ENCODE data around the gene WBP1.
"Not testable (repeated sequence)": the region's sequence is repeated elsewhere in the genome, so short reads cannot be mapped to it uniquely, and the experiment has no call there.

Gene WBP1

DNA sequence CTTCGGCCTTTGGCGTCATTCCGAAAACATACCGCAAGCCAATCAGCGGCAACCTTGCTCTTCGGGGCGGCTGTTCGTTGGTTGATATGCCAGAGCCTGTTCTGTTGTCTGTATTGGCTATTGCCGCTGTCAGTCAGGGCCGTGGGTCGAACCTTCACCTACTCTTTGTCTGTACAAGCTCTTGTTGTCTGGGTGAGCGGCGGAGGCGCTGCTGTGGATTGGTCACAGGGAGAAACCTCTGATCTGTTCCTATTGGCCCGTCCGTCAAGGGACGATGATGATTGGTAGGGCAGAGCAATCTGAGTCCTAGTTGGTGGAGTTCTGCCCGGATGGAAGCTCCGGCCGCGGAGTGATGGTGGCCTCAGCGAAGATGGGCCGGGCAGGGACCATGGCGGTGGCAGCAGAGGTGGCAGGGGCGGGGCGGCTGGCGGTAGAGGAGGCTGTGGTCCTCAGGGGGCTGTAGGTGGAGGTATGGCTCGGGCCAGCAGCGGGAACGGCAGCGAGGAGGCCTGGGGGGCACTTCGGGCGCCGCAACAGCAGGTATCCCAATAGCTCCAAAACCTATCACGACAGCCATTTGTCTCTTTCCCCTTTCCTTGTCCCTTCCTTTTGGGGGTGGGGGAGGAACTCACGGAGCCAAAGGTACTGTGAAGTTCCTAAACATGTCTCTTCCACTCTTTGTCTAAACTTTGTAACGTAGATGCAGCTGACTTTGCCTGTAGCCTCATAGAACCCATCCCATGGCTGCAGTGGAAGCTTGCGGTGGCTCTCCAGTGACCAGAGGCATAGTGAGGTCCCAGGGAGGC lies at the start of gene WBP1:
Gene WBP1 (plus strand): TSS at position 307 of the 806 bp plus-strand sequence. CDS start 165 bp downstream, at position 472.
- DNase-seq (peak; percentile 96), ATAC-seq (peak; percentile 91)

DNA sequence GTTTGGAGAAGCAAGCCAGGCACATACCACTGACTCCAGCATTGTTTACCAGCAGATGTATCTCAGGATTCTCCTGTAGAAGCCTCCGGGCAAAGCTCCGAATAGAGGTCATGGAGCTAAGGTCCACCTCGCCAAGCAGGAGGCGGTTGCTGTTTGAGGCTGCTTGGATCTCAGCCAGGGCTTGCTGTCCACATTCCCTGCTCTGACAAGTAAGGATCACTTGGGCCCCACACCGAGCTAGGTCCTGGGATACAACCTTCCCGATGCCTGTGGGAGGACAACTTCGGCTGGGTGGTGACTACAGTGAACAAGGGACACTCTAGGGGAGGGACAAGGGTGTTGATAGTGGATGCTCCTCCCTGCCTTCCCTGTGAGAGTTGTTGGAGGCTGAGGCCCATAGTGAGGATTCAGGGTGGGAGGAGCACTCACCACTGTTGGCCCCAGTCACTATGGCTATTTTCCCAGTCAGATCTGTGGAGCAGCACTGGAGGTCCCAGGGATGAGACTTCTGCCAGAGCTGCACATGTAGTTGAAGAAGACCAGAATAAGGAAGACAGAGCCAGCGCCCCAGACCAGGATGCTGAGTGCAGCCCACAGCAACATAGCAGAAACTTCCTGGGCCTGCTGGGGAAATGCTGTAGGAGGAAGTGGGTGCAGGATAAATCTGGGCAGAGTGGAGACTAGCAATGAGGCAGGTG lies 45.1 kb upstream of the WBP1 start:
- ATAC-seq (no peak), DNase-seq (no peak)

DNA sequence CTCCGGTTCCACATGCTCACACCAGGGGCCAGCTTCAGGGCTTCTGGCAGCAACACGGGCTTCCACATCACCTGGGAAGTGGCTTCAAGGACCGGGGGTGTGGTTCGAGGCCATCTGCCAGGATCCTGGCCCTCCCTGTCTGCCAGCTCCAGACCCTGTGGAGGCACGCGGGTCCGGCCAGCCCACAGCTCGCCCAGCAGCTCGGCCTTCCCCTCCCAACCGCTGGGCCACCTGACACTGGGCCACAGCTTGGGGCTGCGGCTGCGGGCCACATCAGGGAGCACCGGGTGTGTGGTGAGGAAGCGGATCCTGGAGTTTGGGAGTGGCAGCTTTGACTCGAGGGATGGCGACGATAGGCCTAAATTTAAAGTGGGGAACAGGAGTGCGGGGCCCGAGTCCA lies 43.8 kb upstream of the WBP1 start:
- ATAC-seq (no peak), DNase-seq (no peak)

DNA sequence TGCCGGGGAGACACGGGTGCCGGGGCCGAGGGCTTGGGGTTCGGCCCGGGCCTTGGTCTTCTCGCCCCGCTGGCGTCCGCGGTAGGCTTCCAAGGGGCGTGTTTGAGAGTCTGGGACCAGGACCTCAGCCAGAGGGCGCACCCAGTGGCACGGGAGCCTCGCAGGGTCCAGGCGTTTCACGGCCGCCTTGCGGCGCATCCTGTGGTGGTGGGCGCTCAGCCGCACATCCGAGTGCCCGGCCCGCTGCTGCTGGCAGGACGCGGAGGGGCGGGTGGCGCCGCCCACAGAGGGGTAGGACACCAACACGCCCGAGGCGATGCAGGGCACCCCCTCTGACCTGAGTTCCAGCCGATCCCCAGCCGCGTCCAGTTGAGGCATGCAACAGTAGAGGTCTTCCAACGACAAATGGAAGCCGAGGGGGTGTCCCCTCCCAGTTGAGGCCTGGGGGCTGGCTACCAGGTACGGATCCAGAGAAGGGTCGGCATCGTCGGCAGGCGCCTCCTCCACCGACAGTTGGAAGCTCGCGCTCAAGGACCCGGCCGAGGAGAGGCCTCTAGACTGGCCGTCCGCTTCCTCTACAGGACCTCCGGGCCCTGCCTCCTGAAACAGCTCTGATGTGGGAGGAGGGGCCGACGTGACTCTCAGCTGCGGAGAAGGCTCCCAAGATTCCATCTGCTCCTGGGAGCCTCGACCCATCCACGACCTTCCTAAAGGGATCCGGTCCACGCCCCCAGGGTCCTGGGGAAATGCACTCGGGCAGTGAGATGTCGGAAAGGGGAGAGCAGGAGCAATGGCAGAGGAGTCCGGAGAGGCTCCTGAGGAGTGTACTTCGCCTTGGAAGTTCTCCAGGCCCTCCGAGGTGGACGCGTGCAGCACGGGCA lies 43.1 kb upstream of the WBP1 start:
- DNase-seq: peak; percentile 47
- ATAC-seq: peak; percentile 44

DNA sequence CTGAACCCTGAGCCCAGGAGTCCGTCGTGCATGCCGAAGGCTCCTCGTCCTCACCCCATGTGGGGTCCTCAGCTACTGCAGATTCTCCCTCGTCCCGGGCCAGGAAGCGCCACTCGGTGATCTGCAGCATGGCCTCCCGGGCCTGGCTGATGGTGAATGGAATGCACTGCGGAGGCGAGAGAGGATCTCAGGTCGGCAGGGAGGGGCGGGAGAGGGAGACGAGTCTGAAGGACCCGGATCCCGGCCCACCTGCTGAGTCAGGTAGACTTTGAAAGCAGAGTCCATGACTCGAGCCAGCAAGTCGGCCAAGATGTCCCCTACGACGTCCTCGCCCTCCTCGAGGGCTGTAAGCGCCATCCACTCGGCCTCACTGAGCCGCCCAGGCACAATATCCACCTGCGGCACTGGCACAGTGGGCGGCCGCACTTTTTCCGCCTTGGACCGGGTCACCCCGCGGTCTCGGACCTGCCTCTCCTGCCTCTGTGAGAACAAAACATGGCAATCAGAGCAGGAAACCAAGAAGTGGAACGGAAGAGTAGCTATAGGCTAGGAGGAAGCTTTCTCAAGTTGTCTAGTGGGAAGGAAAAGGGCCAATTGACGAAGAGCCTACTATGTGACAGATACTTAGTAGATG lies 42.4 kb upstream of the WBP1 start:
- ATAC-seq: no peak

DNA sequence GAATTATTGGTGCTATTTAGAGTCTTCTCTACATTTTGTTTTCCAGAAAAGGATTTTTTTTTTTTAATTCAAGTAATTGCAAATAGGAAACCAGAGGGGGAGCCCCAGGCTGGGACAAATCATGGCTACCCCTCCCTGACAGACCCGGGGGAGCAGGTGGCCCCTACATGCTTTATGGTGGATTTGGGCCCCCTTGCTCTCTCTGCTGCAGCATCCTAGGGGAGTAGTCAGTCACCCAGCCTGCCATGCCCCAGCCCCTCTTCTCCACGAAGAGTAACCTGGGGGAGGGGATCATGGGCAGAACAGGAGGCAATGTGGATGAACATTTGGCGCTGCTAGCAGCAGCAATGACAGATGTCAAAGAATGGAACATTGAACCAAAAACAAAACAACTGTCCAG lies 41.5 kb upstream of the WBP1 start:
- DNase-seq (no peak), ATAC-seq (no peak)

More for the DNA sequence above, 42.4 kb upstream of the WBP1 start:
- DNase-seq: no peak

DNA sequence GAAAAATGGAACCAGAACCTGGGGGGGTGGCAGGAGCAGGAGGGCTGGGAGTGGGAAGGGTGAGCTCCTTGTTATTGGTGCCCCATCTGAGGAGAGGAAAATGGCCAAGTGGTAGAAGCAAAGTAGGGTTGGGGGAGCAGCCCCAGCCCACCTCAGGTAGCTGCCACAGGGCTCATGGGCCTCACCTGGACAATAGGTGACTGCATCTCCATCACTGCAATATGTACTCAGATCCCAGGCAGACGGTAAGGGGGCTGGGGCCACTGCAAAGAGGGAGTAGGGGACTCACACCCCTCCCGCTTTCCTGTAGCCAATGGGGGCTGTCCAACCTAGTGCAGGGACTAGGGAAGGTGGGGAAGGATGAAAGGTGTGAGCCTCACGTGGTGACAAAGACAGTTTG lies 41.0 kb upstream of the WBP1 start:
- no peak for ATAC-seq
- no peak for DNase-seq

DNA sequence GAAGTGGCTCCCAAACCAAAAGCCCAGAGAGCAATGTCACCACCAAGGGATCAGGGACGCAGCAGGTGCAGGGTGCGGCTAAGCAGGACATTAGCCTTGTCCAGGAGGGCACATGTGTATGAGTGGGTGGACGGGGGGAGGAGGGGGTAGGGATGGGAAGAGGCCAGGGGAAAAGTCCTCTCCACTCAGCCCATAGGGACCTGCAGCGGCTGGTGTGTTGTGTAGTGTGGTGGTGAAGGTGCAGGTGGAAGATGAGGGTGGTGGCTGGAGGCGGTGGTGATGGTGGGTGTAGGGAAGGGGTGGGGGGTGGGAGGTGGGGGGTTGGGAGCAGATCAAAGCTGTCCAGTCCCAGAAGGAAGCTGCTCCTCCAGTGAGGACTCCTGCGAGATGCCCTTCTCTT lies 40.5 kb upstream of the WBP1 start:
- ATAC-seq (no peak), DNase-seq (no peak)

DNA sequence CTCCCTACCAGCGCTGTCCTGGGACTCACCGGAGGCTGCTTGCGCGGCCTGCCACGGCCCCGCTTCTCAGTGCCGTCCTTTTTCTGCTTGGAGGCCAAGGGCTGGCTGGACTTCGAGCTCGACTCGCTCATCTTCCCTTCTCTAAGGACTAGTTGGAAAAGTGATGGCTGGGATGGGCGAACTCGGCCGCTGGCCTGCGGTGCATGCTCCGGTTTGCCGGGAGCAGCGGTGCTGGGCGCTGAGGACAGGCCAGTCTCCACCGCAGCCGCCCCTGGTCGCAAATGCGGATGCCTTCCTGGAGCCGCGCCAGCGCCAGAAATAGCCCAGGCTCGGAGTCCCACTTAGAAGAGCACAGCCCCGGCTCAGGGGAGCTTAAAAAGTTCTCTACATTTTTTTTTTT lies 39.9 kb upstream of the WBP1 start:
- ATAC-seq (no peak), DNase-seq (no peak)

DNA sequence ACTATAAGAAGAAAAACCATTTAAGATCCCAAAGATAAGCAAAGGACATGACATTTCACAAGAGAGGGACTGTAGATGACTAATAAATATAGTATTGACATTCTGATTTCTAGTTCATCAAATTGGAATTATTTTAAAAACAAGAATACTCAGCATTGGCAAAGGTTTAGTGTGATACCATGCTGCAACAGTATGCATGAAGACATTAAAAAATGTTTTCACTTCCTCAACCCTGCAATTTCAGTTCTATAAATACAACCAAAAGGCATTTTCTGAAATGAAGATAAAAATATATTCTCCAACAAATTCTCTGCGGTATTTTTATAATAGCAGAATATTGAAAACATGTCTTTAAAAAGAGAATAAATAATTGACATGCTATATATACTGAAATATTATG lies 38.9 kb upstream of the WBP1 start:
- ATAC-seq (no peak), DNase-seq (no peak)

DNA sequence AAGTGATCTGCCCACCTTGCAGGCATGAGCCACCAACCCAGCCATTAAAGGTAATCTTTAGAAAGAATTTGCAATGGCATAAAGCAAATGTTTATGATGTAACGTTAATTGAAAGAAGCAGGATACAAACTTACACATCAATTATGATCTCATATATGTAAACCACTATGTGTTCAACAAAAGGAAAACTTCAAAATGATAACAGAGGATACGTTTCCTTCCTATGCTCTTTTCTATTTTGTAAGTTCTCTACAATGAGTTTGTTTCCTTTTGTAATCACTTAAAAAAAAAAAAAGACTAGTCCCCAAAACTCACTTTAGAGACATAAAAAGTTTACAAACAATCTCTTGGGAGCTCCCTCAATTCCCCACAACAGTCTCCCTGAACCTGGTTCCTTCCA lies 38.2 kb upstream of the WBP1 start:
- DNase-seq (no peak), ATAC-seq (no peak)

DNA sequence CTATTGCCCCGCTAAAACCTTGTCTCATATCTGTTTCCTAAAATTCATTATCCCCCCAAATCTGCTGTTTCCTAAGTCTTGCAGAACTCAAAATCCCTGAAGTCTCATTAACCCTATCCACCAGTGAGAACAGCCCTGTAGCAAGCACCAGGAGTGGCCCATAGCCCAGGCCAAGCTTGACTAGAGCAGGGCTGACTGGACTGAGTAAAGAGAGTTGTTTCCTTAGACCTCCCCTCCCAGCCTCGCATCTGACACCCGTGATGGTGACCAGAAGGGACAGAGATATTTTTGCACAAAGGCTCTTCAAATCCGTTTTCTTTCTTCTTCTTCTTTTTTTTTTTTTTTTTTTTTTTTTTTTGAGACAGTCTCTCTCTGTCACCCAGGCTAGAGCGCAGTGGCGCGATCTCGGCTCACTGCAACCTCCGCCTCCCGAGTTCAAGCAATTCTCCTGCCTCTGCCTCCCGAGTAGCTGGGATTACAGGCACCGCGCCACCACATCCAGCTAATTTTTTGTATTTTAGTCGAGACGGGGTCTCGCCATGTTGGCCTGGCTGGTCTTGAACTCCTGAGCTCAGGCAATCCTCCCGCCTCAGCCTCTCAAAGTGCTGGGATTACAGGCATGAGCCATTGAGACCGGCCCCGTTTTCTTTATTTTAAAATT lies 37.7 kb upstream of the WBP1 start:
- DNase-seq, ATAC-seq: not testable (repeated sequence)

DNA sequence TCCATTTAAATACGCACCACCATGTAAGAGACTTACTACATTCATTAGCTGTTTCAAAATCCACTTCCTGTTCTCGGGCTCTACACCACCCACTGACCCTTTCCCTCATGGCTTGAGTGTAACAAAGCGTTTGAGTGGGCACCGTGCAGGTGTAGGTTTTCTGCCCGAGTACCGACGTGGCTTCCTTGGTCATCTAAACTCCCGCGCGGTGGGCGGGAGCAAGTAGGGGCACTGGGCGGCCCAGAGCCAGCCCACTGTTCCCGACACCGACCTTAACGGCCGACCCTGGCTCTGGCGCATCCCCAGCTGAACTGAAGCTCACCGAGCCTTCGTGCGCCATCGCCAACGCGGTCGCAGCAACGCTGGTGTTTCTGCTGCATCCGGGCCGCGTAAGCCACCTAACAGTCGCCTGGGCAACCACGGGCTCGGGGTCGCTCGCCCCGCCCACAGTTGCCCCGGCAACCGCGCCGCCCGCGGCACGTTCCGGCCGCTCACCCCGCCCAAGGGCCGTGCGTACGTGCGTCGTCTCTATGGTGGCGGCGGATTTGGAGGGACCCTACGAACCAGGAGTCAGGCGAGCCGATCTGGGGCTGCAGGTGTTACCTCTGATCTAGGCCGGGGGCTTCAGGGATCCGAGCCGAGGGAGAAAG lies 36.9 kb upstream of the WBP1 start, which contains the start of the genes C2orf81 and WDR54:
Gene C2orf81 (minus strand): TSS at position 399 of the 650 bp plus-strand sequence. CDS start 59 bp downstream, at position 340.
Gene WDR54 (plus strand): TSS at position 510 of the 650 bp plus-strand sequence. CDS start 424 bp downstream, outside the sequence.
- DNase-seq: peak; percentile 98
- peak; percentile 96 for ATAC-seq

DNA sequence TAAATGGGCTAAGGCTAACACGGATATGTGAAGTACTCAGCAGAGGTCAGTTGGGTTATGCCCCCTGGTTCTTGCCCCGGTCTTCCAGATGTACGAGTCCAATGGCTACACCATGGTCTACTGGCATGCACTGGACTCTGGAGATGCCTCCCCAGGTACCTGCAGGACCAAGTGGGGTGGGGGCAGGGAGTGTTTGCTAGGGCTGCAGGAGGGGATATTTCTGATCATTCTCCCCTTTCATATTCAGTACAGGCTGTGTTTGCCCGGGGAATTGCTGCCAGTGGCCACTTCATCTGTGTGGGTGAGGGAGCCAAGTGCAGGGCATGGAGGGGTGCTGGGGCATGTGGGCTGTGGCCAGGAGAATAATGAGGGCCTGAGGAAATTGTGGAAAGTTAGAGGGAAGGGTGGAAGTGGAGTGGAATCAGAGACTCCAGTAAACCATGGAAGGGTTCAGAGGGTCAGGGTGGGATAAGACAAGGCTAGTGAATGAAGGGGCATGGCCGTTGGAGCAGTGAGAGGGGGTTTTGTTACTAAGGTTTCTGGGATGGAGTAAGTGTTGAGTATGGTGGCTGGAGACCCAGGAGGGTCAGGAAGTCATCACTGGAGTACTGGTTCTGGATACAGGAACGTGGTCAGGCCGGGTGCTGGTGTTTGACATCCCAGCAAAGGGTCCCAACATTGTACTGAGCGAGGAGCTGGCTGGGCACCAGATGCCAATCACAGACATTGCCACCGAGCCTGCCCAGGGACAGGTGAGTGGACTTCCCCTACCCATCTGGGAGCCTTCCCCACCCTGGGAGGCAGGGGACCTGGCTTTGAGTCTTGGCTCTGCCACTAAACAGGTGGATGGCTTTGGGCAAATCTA lies 34.8 kb upstream of the WBP1 start:
- DNase-seq (no peak), ATAC-seq (no peak)

DNA sequence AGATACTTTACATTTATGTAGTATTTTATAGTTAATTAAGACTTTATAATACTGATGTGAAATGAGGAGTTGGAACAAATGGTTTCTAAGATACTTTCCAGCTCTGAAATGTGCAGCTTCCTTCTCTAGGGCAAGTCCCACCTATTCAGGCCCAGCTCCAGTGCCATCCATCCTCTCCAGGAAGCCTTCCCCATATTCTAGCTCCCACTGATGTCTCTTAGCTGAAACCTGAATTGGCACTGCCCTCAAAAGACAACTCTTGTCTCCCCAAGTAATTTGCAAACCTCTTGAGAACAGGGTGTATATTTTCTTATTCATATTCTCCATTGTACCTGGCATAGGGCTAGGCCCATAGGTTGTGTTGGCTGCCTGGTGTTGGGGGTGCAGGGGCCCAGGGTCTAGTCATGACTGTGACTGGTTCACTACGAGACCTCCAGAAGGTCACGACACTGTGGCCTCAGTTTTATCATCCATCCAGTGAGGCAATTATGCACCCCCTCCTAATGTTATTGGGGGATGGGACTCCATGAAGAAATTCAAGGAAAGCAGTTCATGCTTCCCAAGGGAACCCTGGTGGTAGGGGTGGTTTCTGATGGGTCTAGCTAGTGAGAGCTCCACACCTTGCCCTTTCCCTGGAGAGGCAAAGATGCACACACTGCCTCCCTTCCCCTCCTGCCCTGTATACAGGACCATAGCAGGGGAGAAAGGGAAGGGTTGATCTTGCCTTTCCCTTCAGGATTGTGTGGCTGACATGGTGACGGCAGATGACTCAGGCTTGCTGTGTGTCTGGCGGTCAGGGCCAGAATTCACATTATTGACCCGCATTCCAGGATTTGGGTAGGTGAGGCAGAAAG lies 33.9 kb upstream of the WBP1 start:
- ATAC-seq: no peak
- no peak for DNase-seq

DNA sequence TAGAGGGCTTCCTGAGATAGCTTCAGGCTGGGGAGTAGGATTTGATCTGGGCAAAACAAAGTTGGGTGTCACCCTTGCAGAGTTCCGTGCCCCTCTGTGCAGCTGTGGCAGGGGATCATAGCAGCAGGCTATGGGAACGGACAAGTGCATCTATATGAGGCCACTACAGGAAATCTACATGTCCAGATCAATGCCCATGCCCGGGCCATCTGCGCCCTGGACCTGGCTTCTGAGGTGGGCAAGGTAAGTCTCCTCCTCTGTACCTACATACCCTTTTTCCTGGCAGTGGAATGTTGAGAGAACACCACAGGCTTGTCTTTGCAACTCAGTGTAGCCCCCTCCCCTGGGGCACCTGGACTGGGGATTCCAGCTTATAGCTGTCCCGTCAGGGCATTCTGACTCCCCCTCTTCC lies 33.2 kb upstream of the WBP1 start:
- ATAC-seq: no peak
- no peak for DNase-seq

DNA sequence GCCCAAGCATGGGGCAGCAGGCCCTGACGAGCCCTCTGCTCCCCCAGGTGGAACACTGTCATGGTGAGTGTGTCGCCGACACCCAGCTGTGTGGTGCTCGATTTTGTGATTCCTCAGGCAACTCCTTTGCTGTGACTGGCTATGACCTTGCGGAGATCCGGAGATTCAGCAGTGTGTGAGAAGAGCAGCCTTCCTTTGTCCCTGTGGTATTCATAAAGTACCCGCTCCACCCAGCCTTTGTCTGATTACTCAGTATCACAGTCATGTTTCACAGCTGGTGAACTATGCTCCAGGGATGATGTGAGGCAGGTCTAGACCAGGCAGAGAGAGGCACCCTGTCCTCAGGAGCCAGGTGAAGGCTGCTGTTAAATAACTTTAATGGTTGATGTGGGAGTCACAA lies 32.7 kb upstream of the WBP1 start:
- no peak for DNase-seq

DNA sequence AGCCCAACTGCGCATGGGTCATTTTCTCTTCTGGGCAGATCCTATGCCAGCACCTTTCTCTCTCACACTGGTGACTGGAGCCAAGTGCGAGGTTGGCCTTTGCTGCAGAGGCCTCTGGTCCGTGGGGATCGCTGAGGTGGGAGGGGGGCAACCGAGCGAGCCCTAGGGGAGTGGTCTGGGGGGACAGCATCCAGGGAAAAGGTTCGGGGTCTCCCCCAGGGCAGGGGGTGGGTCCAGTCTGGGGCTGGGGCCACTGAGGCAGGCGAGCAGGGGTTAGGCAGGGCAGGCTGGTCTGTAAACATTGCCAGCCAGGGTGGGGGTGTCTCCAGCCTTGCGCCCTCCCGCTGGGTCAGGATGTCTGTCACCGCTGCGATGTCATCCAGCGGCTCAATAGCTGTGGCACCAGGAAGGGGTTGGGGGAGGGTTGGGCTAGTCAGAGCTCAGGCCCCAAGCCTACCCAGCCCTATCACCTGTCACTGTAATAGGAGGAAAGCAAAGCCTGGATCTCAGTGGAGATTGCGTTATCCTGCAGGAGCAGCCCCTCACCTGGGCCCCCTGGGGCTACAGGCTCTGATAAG lies 32.0 kb upstream of the WBP1 start:
- no peak for DNase-seq
- ATAC-seq: no peak

More for the DNA sequence above, 32.7 kb upstream of the WBP1 start:
- ATAC-seq: no peak

Measured in stimulated activated naive CD8-positive, alpha-beta T cell treated with anti-CD3 and anti-CD28 coated beads, Interleukin-15, Interleukin-2, amounts not matched to agents 100 U/mL and 50 U/mL, for 24 hours (primary cell).